Ovary (tissue), 9 donors: ENCODE measurements around the gene RFXANK. TPM values are rescaled to one million over a fixed set of nuclear protein-coding genes. Genes with fewer than 3 reads are reported as not detected.

Experiments
- DNase-seq, 5 donors: peaks; one replicate each; pipeline ENCODE4 v3.0.0-alpha.2; 2019 to 2020
- H3K27ac ChIP-seq, 2 donors: fragments of 200-600 bp; one replicate each; pipeline versions ENCODE4 v1.5.1 to v1.8.0; 2019 to 2022
- H3K27me3 ChIP-seq: fragments of 200-600 bp; one replicate; pipeline ENCODE4 v1.8.0; 2022
- H3K36me3 ChIP-seq: fragments of 200-600 bp; sonication (generic); one replicate; pipeline ENCODE4 v1.5.1; 2019
- H3K4me1 ChIP-seq: one replicate; pipeline ENCODE4 v1.8.1; 2013; ENCODE audit warnings: mild to moderate bottlenecking, moderate library complexity; ENCODE audit not compliant: insufficient read depth
- H3K4me3 ChIP-seq: fragments of 200-600 bp; sonication (generic); one replicate; pipeline ENCODE4 v1.5.1; 2017
- H3K9me3 ChIP-seq, 2 donors: fragments of 200-600 bp in 1 of 2; sonication (generic) in 1 of 2; one replicate each; pipeline versions ENCODE4 v1.5.1 to v1.8.1; 2013 to 2019; ENCODE audit warnings: mild to moderate bottlenecking in 1 of 2, moderate library complexity in 1 of 2
- EP300 ChIP-seq: sonication (generic); formaldehyde crosslinking; IDR thresholded peaks from one replicate; pipeline ENCODE4 v1.6.1; 2017; ENCODE audit warnings: antibody characterized with exemption
- POLR2A ChIP-seq: fragments of 450-650 bp; IDR thresholded peaks from one replicate; pipeline ENCODE4 v1.6.1; 2017; ENCODE audit warnings: antibody characterized with exemption, mild to moderate bottlenecking, moderate library complexity
- WGBS, 3 donors: extraction: QIAGEN DNeasy Blood & Tissue Kit in 1 of 3; methylation state at CpG; one replicate each; pipeline versions ENCODE4 v1.1.5 to v1.1.7; 2013 to 2017; 5-methylcytosine and 5-hydroxymethylcytosine counted together
- intact Hi-C, 4 donors: fragments of 100-400 bp; cut with DNase I; formaldehyde crosslinking; loops; one replicate each; pipeline versions ENCODE4 v1.11.0 to v1.15.1; 2022 to 2023
- polyA plus RNA-seq, 2 donors: library from polyadenylated mRNA; stranded (reverse); fragments of 200-250 nt in 1 of 2; fragments of 350-450 nt in 1 of 2; fragmentation: Illumina TruSeq in 1 of 2; extraction: RNeasy Lipid Tissue Mini Kit (QIAGEN cat#74804) in 1 of 2; gene quantifications; one replicate each; pipeline ENCODE4 v1.2.3, GENCODE V29; 2013 to 2014
- total RNA-seq, 7 donors: library from RNA; depleted of rRNA in 2 of 7; stranded (reverse); fragments of >200 nt in 2 of 7; fragmentation: NEBNext Ultra II Directional in 3 of 7; extraction: Animal tissue kit (Norgen Biotek cat#: 25700) in 3 of 7; gene quantifications; one replicate each; pipeline versions ENCODE4 v1.1.0 to v1.2.4, GENCODE V29; 2016 to 2023
- TF ChIP-seq, protein P1 (sequence below), 3 donors: fragments of 450-650 bp in 2 of 3; fragments of 200-600 bp in 1 of 3; IDR thresholded peaks; one replicate each; pipeline versions ENCODE4 v1.5.1 to v1.8.0; 2016 to 2022; ENCODE audit warnings: antibody characterized with exemption in 3 of 3, mild to moderate bottlenecking in 1 of 3
- donor health status: DM: no; HTN: no; CAD: no; lungs with moderate emphysema.
- donor health status: DM: no; HTN: no; CAD: no.
- donor health status: Bipolar disorder and iron deficiency.
- donor health status: DM: yes; HTN: yes; CAD: no.
- donor health status: DM: no; HTN: no; CAD: no.
- donor health status: DM: yes; HTN: yes; CAD: no.

The RFXANK gene
- total and polyA plus RNA-seq, 9 donors: 9.7 to 67.2 (median 58.4) TPM

DNA sequence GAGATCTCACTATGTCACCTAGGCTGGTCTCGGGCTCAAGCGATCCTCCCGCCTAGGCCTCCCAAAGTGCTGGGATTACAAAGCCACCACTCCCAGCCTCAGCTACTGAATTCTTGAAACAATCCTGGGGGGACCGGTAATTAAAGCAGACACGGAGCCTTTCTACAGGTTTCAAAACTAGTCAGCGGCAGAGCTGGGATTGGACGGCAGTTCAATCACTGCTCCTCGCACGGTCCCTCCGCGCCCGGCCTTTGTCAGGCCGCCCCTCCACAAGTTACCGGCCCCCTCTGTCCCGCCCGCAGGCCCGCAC lies 335 bp upstream of the RFXANK start:
- intact Hi-C loops: no loop called here
- Histone ChIP-seq H3K27me3 (no peaks in the 10 kb centered on the region), H3K9me3 (no peaks in the 10 kb centered on the region), H3K4me1 (peaks cover 4% of the 10 kb centered on the region), H3K27ac (peak overlapping the region; percentile 90 to 93), H3K36me3 (no peaks in the 10 kb centered on the region), H3K4me3 (peak overlapping the region; percentile 99)
- DNase-seq: no peak
- TF ChIP-seq, protein P1, sequence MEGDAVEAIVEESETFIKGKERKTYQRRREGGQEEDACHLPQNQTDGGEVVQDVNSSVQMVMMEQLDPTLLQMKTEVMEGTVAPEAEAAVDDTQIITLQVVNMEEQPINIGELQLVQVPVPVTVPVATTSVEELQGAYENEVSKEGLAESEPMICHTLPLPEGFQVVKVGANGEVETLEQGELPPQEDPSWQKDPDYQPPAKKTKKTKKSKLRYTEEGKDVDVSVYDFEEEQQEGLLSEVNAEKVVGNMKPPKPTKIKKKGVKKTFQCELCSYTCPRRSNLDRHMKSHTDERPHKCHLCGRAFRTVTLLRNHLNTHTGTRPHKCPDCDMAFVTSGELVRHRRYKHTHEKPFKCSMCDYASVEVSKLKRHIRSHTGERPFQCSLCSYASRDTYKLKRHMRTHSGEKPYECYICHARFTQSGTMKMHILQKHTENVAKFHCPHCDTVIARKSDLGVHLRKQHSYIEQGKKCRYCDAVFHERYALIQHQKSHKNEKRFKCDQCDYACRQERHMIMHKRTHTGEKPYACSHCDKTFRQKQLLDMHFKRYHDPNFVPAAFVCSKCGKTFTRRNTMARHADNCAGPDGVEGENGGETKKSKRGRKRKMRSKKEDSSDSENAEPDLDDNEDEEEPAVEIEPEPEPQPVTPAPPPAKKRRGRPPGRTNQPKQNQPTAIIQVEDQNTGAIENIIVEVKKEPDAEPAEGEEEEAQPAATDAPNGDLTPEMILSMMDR (IDR thresholded peaks at IDR 0.05): no peak
- TF ChIP-seq POLR2A (no peak), EP300 (no peak)
- 0 to 1% (median 1%) methylated on average over 17 of the region's 17 CpGs for WGBS, 3 donors

DNA sequence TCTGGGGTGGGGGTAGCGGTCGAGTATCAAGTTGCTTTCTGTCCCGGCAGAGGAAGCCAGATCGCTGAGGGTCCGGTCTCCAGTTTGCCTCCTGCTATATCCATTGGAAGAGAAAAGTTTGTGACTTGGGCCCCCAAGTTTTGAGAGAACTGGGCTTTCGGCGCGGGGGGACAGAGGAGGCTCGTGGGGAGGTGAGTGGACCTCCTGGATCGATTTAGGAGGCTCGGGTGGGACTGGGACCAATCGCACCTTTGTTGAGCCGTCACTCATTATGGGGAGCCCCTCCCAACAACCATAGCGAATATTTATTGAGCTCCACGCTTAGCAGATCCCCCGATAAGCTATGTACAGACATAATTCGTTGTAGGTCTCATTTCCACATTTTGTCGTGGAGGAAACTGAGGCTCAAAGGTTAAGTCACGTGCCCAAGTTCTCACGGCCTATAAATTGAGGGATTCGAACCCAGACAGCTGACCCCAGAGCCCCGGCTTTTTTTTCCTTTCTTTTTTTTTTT lies 909 bp downstream of the RFXANK start:
- Histone ChIP-seq H3K4me3 (peak overlapping the region; percentile 99), H3K4me1 (peaks cover 4% of the 10 kb centered on the region), H3K36me3 (peaks cover under 1% of the 10 kb centered on the region), H3K27ac (peak overlapping the region in 1 of 2 donors; percentile 93), H3K27me3 (no peaks in the 10 kb centered on the region), H3K9me3 (no peaks in the 10 kb centered on the region)
- DNase-seq: no peak
- intact Hi-C loops: no loop called here
- TF ChIP-seq, protein P1 (IDR thresholded peaks at IDR 0.05): no peak
- no peak for TF ChIP-seq EP300
- no peak for TF ChIP-seq POLR2A
- 1% methylated on average over 22 of the region's 22 CpGs for WGBS, 3 donors

DNA sequence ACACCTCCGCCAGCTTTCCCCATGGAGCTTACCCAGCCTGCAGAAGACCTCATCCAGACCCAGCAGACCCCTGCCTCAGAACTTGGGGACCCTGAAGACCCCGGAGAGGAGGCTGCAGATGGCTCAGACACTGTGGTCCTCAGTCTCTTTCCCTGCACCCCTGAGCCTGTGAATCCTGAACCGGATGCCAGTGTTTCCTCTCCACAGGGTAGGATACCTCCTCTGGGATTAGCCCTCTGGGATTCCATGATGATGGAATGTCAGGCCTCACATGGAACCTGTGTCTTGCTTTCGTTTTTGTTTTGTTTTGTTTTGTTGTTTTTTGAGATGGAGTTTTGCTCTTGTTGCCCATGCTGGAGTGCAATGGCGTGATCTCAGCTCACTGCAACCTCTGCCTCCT lies 1.9 kb downstream of the RFXANK start:
- no peak overlapping the region for H3K4me3 ChIP-seq
- no peaks in the 10 kb centered on the region for H3K9me3 ChIP-seq
- DNase-seq: no peak
- intact Hi-C loops: no loop called here
- no peaks in the 10 kb centered on the region for H3K27me3 ChIP-seq
- TF ChIP-seq EP300: no peak
- TF ChIP-seq POLR2A: no peak
- TF ChIP-seq, protein P1 (IDR thresholded peaks at IDR 0.05): no peak
- peak overlapping the region in 1 of 2 donors; percentile 19 for H3K27ac ChIP-seq
- peaks cover 4% of the 10 kb centered on the region for H3K4me1 ChIP-seq
- peaks cover 2% of the 10 kb centered on the region for H3K36me3 ChIP-seq
- WGBS, 3 donors: 61 to 67% (median 64%) methylated on average over 5 of the region's 5 CpGs

DNA sequence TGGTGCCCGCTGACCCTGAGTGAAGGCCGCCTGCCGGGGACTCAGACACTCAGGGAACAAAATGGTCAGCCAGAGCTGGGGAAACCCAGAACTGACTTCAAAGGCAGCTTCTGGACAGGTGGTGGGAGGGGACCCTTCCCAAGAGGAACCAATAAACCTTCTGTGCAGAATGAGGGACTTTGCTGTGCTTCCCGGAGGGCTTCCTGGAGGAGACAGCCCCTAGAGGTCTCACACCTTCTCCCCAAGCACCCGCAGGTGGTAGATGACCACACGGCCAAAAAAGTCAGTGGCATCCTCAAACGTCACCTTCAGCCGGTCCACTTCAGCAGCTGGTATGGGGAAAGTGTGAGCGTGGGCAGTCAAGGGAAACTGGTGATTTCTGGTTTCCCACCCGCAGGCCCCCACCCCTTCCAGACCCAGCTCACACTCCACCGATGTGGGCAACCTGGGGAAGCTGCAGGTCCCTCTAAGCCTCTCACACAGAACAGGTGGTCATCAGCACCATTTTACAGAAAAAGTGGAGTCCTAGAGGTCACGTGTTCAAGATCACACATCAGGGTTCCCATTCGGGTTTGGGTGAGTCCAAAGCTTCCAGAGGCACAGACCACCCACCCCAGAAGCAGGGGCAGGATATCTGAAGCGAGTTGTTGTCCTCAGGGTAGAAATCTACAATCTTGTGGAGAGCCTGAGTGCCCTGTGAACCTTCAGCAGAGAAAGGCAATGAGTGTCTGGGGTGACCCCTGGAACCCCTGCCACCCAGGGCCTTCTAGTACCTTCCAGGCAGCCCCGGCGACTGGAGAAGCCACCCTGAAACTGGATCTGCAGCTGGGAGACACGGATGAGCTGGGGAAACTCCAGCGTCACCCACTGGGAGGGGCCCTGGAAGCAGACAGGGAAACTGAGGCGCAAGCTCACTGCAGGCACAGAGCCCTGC lies 9.9 kb downstream of the RFXANK start:
- Histone ChIP-seq H3K36me3 (peaks cover 2% of the 10 kb centered on the region), H3K4me3 (peak overlapping the region; percentile 51), H3K27me3 (no peaks in the 10 kb centered on the region), H3K27ac (no peak overlapping the region), H3K9me3 (no peaks in the 10 kb centered on the region), H3K4me1 (peaks cover 3% of the 10 kb centered on the region)
- intact Hi-C loops: no loop called here
- WGBS, 3 donors: 65 to 76% (median 71%) methylated on average over 19 of the region's 19 CpGs
- TF ChIP-seq EP300 (no peak), POLR2A (no peak)
- TF ChIP-seq, protein P1 (IDR thresholded peaks at IDR 0.05): no peak
- DNase-seq: no peak
